ENCODE data around the gene SLC24A5.
A peak's percentile ranks its signal among the peaks of the same experiment; 100 is the strongest.

Gene SLC24A5

GRCh38 chr15:48120745-48121144 is at the start of gene SLC24A5:
Gene SLC24A5 (plus strand): TSS chr15:48120990. CDS start chr15:48121045, 55 bp downstream.
- DNase-seq (ENCODE audit: low read depth), result no peak

DNA sequence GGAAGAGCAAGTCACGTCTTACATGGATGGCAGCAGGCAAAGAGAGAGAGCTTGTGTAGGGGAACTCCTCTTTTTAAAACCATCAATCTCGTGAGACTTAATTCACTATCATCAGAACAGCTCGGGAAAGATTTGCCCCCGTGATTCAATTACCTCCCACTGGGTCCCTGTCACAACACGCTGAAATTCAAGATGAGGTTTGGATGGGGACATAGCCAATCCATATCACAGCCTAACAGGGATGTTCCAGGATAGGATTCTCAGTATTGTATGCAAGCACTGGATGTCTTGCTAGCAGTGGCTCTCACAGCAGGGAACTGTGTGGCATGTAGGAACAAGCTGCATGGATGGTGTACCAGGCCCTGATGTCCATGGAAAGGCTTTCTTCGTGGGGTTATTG is 47.8 kb upstream of the SLC24A5 start:
- no peak for DNase-seq (ENCODE audit: low read depth)

DNA sequence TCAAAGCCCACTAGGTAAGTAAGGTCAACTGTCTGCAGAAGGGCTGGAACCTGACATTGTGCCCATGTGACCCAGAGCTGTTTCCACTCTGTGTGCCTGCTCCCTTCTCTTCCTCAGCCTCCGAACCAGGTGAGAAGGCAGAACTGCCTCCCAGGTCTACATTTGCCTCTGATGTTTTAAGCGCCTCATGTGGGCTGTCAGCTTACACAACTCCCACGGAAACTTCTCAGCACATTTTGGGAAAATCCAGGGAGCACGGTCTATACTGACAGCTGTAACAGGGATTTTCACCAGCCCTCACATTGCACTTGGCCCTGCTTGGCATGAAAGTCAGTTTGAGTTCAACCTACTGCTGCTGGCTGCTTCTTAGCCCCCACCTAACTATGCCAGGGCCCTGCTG is 46.9 kb upstream of the SLC24A5 start:
- DNase-seq (ENCODE audit: low read depth), result no peak

- DNase-seq (ENCODE audit: low read depth), result no peak
These were observed 44.3 kb upstream of the SLC24A5 start for GRCh38 chr15:48076454-48076853.

DNA sequence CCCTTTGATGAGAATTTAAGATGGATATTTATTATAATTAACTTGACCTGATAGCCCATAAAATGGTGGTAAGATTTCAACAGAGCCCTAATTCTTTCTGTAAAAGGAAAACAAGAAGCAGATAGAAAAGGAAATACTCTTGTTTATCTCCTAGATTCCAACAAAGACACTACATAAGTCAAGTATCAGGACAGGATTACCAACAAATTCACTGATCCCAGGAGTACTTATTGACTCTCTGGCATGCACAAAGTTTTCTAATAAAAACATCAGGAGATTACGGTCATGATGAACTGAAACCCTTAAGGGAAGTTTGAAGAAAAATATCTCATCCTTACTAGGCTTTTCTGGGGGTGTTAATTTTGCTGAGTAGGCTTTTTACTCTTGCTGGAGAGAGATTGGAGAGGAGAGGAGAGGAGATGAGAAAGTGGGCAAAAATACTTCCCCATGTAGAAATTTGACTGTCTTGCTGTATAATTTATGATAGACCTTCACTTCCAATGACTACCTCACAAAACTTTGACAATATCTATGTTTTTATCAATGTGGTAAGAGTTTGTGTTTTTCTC is 43.1 kb upstream of the SLC24A5 start:
- DNase-seq (ENCODE audit: low read depth), result no peak

DNA sequence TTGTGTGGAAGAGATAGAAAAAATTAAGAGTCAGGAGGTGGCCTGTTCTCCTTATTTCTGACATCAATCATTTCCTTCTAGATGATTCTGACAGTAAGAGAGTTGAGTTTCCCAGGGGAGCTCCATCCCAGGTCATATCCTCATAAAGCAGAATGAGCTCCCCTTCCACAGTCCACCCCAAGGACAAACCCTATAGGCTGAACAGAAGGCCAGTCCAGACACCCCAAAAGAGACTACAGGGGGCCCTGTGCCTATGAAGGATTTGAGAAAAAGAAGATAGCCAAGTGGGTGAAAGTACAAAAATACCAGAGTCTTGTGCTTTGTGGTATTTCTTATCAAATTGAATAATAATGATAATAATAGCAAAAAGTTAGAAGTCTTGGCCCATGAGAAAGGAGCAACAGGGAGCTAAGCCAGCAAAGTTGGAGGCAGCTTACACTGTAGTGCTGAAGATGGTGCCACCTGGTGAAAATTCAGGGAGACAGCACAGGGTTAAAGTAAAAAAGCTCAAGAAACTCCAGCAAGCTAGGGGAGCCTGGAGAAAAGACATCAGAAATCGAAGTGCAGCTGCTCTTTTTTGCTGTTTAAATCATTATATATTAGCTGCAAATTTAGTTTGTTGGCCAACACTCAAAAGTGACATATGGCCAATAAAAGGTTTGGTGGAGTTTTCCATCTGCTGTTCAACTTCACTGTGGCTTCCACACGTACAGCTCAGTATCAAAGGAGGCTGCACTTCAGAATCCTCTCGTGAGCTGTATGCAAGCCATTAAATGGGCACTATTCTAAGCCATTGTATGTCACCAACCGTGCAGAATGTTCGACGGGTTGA is 35.8 kb upstream of the SLC24A5 start:
- DNase-seq (ENCODE audit: low read depth), result no peak

- no peak for DNase-seq (ENCODE audit: low read depth)
These were observed 35.2 kb upstream of the SLC24A5 start for GRCh38 chr15:48085591-48085930.

GRCh38 chr15:48086133-48086532 is 34.7 kb upstream of the SLC24A5 start:
- no peak for DNase-seq (ENCODE audit: low read depth)

DNA sequence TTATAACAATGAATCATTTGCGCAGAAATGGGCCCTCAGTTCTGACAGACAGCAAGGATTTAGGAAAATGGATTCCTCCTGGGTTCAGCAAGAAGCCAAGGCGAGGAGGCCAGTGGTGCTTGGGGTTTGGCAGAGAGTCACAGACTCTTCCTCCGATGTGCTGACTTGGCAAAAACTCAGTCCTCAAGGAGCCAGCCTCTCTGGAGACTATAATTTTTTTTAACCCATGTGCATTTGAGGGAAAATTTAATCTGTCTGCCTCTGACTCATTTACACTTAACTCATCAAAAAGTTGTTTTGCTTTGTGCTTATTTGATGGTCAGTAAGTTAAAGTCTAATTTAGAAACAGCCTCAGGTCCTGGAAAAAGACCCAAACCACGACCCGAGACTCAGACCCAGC is 34.2 kb upstream of the SLC24A5 start:
- peak; percentile 38 for DNase-seq (ENCODE audit: low read depth)

DNA sequence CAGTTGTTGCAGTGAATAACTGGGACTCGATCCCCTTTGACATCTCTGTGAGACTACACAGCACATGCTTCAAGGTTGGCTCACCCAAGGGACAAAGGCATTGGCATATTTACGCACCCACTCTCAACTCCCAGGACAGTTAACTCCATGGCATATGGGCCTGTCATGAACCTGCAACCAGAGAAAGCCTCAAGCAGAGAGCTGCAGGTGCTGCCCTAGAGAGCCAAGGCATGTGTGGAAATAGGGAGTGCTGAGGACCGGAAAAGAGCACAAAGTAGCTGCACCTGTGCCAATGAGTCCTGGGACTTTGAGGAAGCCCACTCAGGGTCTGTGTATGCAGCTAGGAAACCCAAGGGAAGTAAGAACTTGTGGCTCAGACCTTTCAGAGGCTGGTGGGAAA is 32.9 kb upstream of the SLC24A5 start:
- DNase-seq (ENCODE audit: low read depth), result no peak

DNA sequence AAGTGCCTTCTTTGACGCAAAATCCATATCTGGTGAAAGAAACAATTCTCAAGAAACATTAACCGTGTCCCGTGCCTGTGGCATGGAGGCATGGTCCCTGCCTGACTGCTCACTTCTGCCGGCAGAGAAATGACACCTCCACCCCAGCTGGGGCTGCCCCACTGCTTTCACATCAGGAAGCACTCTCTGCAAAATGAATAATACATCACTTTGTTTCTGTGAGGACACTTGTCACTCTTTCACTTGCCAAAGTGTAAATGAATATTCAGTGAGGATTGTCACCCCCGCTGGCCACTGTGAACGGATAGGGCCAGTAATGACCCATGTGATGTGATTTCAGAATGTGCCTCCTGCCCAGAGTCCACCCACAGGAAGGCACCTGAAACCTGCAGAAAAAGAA is 31.1 kb upstream of the SLC24A5 start:
- DNase-seq (ENCODE audit: low read depth), result no peak

DNA sequence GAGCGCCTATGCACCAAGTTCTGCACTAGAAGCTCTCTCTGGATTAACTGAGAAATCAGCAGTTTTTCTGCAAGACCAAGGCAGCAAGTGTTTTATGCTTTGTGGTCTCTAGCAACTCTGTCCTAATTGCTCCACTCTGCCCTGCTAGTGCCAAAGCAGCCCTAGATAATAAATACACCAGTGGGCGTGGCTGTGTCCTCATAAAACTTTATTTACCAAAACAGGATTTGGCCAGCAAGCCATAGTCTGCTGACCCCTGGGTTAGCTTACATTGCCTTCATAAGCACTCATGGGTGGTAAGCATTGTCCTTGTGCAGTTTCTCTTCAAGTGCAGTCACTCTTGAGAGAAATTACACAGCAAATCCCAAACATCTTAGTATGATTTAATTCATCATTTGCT is 30.7 kb upstream of the SLC24A5 start:
- no peak for DNase-seq (ENCODE audit: low read depth)

- DNase-seq (ENCODE audit: low read depth), result no peak
These were observed 30.1 kb upstream of the SLC24A5 start for GRCh38 chr15:48090666-48091065.

DNA sequence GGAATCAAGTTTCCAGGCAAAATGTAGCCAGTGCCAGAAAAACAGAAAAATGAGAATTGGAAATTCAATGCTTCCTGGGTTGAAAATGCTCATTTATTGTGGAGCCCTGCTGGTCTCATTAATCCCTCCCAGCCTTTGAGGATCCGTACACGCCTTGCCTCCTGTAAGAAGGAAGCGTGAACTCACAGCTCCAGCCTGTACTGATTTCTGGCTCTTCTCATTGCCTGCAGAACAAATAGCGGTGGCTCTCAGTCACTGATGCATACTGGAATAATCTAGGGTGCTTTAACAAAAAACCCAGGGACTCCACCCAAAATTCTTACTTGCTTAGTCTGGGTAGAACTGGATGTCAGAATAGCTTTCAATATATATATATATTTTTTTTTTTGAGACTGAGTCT is 29.3 kb upstream of the SLC24A5 start:
- DNase-seq (ENCODE audit: low read depth), result no peak

GRCh38 chr15:48096355-48096786 is 24.4 kb upstream of the SLC24A5 start:
- no peak for DNase-seq (ENCODE audit: low read depth)

DNA sequence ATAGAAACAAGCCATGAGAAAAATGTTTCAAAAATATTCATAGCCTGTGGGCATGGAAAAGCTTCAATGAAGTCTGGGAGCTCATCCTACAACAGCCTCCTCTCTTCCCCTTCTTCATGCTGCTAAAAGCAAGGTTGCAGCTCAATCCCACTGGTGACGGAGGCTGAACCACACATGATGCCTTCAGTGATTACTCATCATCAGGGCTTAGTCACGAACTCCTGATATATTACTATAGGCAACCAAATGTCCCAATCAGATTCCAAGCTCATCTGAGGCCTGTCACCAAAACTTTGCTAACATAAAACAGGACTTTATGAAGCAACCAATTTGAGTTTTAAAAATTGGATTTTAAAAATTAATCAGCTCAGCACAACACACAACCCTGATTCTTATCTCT is 24.0 kb upstream of the SLC24A5 start:
- DNase-seq (ENCODE audit: low read depth), result peak; percentile 71

- DNase-seq (ENCODE audit: low read depth), result no peak
These were observed 23.5 kb upstream of the SLC24A5 start for GRCh38 chr15:48097264-48097663.

DNA sequence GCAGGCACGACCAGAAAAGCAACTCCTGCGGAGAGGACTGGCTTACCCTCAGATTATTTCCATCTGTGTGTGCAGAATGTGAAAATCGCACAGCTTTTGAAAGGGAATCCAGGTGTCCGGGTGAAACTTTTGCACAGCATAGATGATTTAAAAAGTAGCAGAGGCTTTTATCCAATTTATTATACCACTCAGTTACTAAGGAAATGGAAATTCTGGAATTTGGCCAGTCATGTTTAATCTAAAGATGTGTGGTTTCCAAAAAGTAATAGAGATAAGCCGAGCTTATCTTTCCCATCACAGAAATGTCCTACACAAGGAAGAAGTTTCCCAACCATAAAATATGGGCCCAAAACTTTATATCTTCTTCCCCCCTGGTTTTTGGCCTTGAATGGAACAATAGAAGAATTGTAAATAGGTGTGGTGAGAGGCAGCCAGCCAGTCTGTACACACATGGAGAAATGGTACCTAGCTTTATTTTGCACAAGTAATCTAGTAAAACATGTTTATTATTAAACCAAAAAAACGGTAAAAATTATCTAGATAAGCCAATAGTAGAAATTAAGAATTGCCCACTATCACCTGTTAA is 19.3 kb upstream of the SLC24A5 start:
- no peak for DNase-seq (ENCODE audit: low read depth)

DNA sequence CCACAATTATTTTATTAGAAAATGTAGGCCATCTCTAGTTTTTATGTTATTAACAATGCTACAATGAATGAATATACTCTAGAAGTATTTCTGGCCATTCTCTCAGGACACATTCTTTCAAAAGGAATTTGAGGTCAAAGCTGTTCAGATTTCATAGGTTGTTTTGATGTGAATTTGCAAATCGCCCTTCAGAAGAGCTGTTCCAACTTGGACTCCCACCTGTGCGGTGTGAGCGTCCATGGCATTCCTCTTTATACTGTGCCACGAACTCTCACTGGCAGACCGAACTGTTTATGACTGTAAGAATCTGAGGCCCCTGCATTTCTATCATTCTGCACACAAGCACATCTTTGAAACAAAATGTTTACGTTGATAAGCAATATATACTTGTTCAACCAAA is 18.6 kb upstream of the SLC24A5 start:
- DNase-seq (ENCODE audit: low read depth), result no peak

- DNase-seq (ENCODE audit: low read depth), result no peak
These were observed 17.1 kb upstream of the SLC24A5 start for GRCh38 chr15:48103647-48104046.

DNA sequence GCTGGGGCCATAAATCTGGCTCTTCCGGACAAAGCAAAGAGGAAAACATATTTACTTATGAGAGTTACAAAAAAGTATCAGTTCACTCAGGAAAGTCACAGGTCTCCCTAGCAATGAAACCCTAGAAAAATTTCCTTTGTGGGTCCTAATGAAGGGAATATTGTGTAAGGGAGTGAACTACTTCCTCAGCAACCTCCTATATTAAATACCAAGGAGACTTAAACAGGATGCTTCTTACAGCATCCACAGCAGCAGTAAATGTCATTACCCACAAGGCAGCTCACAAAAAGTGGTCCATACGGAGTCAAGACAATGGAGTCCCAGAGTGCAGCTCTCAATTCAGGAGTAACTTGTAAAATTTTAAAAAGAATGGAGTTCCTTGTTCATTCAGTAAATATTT is 14.9 kb upstream of the SLC24A5 start:
- no peak for DNase-seq (ENCODE audit: low read depth)

DNA sequence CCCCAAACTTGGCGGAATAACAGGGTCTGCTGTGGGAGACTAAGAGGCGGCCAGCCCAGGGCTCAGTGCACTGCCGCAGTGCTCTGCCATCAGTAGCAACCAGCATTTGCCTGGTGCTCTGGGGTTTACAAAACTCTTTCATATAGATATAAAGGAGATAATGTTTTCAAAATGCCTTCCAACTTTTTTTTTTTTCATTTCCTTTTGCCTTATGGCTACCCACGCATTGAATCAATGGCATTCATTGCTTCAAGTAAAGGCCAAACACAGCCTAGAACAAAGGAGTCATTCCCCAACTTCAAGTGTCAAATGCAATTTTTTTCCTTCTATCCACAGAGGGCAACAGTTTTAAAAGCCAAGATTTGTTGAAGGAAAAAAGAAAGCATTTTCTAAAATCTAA is 11.6 kb upstream of the SLC24A5 start:
- DNase-seq (ENCODE audit: low read depth), result no peak

GRCh38 chr15:48109856-48110531 is 10.8 kb upstream of the SLC24A5 start:
- DNase-seq (ENCODE audit: low read depth), result no peak
